GM12864 (cell line): ENCODE measurements around the gene PPM1K.
A peak's percentile ranks its signal among the peaks of the same experiment; 100 is the strongest.

ENCODE experiments used
- DNase-seq: peaks from one replicate; pipeline ENCODE4 v3.0.0-alpha.2; 2011; ENCODE audit warnings: low read depth
- H3K4me3 ChIP-seq: 2 replicates; pipeline ENCODE4 v1.5.1; 2011; ENCODE audit warnings: mild to moderate bottlenecking, low read depth, low read length, control low read depth
- CTCF ChIP-seq: IDR thresholded peaks from 2 replicates; pipeline ENCODE4 v1.5.1; 2011; ENCODE audit warnings: low read depth, mild to moderate bottlenecking, moderate library complexity, low read length, control low read depth, inconsistent platforms; ENCODE audit errors: missing control alignments

PPM1K gene

GRCh38 chr4:88230969-88231771 is 53.2 kb downstream of the PPM1K start:
- DNase-seq, result no peak
- no peak for TF ChIP-seq CTCF
- H3K4me3 ChIP-seq, result no peak overlapping the region

GRCh38 chr4:88230461-88230891 is 53.9 kb downstream of the PPM1K start:
- DNase-seq, result no peak
- no peak for TF ChIP-seq CTCF
- no peak overlapping the region for H3K4me3 ChIP-seq

- no peak overlapping the region for H3K4me3 ChIP-seq
- TF ChIP-seq CTCF, result no peak
- no peak for DNase-seq
Observed at GRCh38 chr4:88227734-88228133, 56.6 kb downstream of the PPM1K start.

- no peak for TF ChIP-seq CTCF
- no peak for DNase-seq
- H3K4me3 ChIP-seq, result no peak overlapping the region
Observed at GRCh38 chr4:88226143-88226542, 58.2 kb downstream of the PPM1K start.

GRCh38 chr4:88225232-88226105 is 58.9 kb downstream of the PPM1K start:
- no peak for DNase-seq
- no peak for TF ChIP-seq CTCF
- H3K4me3 ChIP-seq, result no peak overlapping the region

GRCh38 chr4:88223516-88223915 is 60.8 kb downstream of the PPM1K start:
- no peak for DNase-seq
- no peak for TF ChIP-seq CTCF
- H3K4me3 ChIP-seq, result no peak overlapping the region

- no peak overlapping the region for H3K4me3 ChIP-seq
- DNase-seq, result peak; percentile 27
- peak; percentile 38 for TF ChIP-seq CTCF
Observed at GRCh38 chr4:88219099-88219498, 65.3 kb downstream of the PPM1K start.
